ENCODE data around the gene CPNE5.

Gene CPNE5

DNA sequence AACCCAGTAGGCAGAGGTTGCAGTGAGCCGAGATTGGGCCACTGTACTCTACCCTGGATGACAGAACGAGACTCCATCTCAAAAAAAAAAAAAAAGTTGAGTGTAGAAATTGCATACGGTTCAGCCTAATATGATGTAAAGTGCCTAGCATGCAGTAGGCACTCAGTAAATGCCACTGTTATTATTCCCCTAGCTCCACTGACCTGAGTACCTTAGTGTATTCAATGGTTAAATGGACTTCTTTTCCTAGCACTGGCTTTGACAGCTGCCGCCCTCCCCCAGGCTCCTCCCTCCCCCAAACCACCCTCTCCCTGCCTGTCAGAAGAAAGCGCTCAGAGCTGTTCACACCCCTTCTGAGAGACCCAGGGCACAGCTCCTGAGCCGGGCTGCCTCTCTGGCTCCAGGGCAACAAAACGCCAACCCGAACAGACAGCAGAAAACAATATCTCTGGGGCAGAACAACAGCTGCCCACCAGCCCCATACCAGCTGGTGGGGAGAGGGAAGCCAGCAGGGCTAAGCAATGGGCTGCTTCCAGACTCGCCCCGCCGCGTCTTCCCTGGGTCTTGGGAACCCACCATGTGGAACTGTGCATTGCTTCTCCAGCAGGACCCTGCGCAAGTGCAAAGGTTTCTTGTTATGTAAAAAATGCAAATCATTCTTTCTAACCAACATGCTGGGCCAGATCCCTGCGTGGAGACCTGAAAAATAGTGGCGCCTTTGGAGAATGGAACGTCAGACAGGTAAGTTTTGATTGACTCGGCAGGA is 4.5 kb downstream of the CPNE5 start:
- DNase-seq (ENCODE audit: low read depth) = no peak

DNA sequence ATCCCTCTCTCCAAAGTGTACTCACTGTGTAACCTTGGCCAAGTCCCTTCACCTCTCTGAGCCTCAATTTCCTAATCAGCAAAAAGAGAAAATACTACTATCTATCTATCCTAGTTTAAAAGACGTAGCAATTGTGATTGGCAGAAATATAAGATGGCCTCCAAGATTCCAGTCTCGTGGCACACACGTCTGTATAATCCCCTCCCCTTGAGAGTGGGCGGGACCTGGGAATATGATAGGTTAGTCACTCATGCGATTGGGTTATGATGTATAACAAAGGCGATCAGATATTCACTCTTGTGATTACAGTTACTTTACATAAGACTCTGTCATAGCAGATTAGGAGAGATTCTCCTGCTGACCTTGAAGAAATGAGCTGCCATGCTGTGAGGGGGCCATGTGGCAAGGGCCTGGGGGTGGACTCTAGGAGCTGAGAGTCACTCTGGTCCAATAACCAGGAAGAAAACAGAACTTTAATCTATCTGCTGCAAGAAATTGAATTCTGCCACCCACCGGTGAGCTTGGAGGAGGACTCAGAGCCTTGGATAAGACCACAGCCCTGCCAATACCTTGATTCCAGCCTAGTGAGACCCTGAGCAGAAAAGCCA is 6.0 kb downstream of the CPNE5 start:
- DNase-seq (ENCODE audit: low read depth) = no peak

DNA sequence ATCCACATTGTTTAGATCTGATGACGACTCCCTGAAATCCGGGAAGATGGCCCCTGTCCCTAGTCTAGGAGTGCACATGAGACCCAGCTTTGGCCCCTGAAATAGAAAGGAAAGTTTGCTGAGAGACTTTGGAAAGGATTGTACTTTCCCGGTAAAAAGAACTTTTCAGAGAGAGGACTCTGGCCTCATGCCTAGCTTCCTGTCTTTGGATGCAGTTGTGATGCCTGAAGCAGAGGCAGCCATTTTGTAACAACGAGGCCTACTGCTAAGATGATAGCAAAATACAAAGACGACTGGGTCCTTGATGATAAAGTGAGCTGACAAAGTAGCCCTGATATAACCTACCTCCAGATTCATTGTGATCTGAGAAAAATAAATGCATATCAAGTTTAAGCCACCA is 6.9 kb downstream of the CPNE5 start:
- DNase-seq (ENCODE audit: low read depth) = no peak

DNA sequence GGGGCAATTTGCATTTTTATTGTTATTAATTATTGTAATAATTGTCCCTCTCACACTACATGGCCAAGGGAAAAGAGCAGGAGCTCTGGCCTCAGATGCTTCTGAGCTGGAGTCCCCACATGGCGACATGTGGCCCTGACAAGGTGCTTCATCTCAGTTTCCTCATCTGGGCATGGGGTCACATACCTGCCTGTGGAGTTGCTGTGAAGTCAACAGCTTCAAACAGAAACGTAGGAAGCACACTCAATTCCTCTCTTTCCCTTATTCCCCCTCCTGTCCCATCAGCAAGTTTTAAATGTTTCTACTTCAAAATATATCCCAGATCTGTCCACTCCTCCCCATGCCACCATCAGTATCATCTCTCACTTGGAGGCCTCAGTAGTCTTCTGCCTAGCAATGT is 8.7 kb downstream of the CPNE5 start:
- no peak for DNase-seq (ENCODE audit: low read depth)

DNA sequence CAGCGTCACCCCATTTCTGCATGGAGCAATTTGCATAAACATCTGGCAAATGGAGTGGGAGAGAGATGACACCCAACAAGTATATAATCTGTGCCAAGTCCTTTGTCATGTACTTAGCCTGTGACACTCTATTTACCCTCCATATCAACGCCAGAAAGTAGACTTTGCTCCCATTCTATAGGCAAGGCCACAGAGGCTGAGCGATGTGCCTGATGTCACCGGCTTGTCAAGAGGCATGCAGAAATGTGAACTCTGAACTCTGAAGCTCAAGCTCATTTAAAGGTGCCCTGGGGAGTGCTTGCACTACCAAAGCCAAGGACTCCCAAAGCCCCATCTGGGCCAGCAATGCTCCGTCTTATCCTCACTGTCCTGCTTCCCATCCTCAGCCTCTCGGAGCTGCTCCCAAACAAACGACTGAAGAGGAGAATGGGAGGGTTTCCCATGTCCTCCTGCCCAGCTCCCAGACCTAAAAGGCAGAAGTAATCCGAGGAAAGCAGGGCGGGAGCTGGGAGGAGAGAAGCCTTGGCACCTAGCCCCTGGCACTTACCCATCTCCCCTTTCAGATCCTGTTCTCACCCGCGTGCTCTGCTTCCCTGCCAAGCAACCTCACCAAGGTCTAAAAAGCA is 9.2 kb downstream of the CPNE5 start:
- DNase-seq (ENCODE audit: low read depth) = no peak

DNA sequence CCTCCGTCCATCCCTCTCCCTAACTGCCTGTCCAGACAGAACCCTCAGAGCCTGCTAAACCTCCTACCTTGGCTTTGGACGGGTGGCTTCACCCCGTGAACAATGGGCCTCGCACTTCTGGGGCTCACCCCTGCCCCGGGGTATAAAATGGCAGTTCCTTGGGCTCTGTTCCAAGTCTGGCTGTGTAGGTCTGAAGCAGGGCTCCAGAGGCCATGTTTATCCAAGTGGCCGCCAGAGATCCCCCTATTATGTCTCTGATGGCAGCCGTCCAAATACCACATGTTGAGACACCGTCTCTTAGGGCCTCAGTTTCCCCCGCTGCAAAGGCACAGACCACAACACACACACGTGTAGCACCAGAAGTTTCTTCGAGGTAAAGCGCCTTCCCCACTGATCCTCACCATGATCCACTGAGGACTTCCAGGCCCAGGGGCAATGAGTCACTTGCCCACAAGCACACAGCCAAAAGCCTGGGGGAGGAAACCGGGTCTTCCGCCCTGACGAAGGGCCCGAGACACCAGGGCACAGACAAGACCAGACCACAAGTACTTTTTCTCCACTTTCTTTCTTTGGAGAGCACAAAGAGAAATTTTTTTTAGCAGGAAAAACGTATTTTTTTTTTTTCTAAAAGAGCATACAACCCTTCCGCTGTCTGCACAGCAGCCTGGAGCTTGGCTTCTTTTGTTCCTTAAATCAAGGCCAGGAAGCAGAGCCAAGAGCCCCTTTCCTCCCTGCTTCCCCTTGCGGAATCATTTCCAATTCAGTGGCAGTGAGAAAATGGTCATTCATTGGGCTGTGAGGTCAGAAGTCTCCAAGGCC is 11.8 kb downstream of the CPNE5 start:
- peak; percentile 93 for DNase-seq (ENCODE audit: low read depth)

DNA sequence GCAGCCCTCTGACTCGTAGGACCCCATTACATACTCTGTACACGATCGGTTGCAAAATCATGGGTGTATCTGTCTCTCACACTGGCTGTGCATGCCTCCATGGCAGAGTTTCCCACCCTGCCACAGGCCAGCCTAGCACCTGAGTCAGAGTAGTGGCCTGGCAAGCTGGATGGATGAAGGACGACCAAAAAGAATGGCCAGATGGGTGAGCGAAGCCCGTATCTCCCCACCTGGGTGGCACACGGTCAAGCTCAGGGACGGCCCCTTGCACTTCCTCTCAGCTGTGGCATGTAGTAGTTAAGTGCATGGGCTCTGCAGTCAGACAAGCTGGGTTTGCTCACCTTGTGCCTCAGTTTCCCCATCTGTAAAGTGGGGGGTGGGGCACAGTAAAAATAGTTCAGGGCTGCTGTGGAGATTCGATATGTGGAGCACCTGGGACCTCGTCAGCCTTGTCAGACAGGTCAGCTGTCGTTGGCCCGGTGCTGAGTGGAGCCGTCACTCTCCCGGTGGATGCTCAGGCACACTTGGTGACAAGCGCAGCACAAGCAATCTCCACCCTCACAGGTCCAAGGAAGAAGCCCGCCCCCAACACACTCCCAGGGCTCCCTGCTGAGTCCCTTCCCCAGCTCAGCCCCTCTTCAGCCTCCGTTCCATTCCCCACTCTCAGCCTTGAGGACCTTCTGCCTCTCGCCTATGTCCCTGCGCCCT is 12.6 kb downstream of the CPNE5 start:
- DNase-seq (ENCODE audit: low read depth) = peak; percentile 38

DNA sequence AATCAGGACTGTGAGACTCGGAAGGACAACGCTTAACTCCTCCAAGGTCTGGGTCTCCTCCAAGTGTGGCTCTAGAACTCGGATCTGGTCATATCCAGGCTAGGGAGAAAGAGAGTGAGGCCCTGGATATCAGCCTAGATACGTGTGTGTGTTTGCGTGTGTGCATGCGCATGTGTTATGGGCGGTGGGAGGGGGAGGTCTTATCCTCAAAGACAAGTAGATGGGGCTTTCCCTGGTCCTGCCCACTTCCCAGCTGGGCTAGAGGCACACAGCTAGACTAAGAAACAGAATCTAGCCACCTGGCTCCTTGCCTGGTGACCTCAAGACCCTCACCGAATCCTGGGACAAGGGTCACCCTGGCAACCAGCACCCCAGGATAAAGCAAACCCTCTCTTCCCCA is 13.2 kb downstream of the CPNE5 start:
- DNase-seq (ENCODE audit: low read depth) = no peak

DNA sequence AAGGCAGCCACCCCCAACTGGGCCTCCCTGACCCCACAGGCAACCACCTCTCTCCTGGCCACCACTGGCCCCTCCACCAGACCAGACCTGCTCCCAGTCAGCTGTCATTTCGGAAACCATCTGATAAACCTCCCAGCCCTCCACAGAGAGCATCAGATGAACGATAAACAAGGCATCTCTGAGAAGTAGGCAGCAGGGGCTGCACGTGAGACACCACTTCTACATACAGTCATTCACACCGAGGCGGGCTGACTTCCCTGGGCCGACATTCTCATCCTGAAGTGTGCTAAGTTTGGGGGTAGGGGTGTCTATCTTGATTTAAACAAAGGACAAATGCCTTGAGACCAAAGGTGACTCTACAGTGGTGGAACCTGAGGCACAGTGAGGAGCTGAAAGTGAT is 13.8 kb downstream of the CPNE5 start:
- no peak for DNase-seq (ENCODE audit: low read depth)

DNA sequence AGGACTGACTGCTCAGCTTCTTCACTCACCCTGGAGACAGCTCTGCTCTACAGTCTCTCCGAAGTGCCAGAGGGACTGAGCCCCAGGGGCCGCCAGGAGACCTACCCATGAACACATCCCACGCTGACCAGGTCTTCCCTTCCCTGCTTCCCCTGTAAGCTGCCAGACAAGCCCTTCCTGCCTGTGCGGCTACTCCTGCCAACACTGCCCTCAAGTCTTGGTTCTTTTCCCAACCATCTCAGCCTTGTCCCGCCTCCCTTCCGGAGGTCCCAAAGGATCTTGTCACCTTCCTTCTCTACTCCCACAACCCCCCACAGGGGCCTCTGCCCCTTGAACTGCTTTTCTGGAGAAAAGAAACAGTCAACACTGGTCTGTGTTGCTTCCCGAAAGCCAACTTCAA is 15.0 kb downstream of the CPNE5 start:
- DNase-seq (ENCODE audit: low read depth) = no peak

DNA sequence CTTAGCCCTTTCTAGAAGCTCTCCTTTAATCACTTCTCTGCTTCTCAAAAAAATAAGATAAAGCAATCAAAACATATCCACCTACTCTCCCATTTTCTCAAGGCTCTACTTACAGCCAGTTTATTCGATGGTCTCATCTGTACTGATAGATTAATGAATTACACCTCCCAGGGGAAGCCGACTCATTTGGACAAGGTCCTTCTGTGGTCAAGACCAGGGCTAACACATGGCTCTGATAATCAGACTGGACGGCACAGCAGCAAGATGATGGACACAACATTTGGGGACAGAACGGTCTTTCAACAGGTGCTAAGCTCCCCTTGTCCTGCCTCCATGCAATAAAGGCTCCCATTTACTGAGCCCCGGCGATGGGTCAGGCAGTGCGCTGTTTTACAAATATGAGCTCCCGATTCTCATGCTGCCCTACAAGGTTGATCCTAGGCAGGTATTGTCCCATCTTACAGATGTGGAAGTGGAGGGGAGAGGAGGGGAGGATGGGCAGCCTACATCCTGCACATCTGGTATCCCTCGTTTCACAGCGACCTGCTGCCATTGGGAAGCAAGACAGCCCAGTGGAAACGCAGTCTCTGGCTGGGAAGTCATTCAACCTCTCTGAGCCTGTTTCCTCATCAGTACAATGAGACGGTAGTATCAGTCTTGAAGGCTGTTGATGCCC is 15.7 kb downstream of the CPNE5 start:
- no peak for DNase-seq (ENCODE audit: low read depth)

DNA sequence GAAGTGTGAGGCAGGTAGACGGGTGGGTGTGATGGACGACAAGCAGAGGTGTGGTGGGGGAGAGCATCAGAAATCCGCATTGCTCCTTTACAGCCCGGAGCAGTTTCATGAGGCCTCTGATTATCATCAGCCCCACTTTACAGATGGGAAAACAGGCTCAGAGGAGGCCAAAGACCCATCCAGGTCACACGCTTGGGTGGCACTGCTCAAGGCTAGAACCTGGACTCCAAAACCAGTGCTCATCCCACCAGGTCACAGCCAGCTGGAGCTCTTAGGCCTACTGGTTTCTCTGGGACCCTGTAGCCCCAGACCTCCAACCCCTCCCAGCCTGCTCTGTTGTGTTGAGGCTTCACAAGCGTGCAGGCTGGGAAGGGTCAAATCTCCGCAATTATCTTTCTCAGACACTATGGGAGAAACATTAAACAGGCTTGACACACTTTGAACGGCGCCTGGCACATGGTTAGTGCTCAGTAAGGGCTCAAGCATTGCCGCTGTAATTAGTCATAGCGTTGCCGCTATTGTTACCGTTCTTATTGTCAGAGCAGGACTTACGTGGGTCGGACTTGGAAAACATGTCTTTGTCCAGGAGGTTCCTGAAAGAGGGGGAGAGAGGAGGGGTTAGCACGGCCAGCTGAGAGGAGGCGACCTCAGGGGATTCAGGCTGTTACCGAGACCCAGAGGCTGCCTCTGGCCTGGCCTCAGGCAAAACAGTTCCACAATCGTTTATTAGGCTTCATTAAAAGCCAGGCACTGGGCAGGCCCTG is 16.6 kb downstream of the CPNE5 start:
- no peak for DNase-seq (ENCODE audit: low read depth)

DNA sequence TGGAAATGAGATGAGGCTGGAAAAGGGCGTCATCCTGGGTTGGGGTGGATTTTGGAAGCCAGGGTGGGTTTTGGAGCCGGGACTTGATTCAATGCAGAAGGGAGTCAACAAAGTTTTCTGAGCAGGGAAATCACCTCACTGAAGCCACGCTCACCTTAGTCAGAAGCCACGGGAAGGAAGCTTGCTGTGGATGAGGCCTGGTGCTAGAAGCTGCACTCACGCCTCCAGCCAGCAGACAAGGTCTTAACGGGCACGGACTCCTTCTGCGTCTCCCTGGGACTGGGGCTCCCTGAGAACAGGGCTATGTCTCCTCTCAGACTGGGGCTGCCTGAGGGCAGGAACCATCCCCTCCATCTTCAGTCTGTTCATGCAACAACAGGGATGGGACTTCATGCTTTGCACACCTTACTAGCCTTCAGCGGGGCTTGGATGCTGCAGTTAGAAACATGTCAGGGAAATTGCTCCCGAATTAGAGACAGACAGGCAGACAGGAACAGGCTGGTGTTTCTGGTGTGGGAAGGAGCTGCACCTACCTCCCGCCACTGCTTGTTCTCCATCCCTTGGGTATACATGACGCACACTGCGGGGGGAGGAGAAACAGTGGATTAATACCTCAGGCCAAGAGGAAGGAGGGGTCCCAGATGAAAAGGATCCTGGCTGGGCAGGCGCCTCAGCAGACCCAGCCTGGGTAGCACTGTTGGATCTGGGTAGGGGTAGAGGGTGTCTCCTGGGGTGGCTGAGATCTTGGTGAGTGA is 17.5 kb downstream of the CPNE5 start:
- no peak for DNase-seq (ENCODE audit: low read depth)

DNA sequence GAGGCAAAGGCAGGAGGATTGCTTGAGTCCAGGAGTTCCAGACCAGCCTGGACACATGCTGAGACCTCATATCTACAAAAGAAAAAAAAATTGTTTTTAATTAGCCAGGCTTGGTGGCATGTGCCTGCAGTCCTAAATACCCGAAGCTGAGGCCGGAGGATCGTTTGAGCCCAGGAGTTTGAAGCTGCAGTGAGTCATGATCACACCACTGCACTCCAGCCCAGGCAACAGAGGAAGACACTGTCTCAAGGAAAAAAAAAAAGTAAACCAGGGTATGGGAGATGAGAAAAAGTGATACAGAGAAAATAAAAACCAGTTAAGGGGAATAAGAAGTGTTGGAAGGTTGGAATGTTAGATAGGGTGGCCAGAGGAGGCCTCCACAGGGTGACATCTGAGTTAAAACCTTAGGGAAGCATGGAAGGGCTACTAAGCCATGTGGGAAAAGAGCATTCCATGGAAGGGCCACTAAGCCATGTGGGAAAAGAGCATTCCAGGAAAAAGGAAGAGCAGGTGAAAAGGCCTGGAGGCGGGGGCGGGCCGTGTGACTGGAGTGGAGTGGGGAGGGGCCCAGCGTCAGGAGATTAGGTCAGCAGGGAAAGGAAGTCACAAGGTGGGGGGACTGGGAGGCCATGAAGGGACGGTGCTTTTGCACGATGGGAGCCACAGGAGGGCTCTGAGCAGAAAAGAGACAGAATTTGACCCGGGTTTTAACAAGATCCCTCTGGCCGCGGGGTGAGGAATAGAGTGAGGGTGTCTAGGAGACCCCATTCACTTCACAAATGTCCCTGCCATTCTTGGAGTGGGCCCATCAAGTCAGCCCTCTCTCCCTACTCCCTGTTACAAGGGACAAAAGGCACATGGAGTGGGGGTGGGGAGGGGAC is 18.3 kb downstream of the CPNE5 start:
- DNase-seq (ENCODE audit: low read depth) = peak; percentile 62

DNA sequence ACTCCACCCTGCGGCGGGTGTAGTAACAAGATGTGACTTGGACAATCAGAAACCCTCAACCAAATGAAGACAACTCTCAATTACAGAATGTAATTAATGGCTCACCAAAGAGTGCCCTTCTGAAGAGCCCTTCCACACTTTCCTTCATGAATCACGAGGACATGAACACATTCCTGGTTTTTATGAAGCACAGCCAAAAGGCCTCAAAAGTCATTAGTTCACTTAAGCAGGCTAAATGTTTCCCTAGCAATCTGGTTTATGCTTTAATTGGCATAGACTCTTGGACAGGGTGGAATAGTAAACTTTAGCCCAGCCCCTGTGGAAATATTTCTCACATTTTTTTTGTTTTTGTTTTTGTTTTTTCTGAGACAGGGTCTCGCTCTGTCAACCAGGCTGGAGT is 20.5 kb downstream of the CPNE5 start:
- no peak for DNase-seq (ENCODE audit: low read depth)

DNA sequence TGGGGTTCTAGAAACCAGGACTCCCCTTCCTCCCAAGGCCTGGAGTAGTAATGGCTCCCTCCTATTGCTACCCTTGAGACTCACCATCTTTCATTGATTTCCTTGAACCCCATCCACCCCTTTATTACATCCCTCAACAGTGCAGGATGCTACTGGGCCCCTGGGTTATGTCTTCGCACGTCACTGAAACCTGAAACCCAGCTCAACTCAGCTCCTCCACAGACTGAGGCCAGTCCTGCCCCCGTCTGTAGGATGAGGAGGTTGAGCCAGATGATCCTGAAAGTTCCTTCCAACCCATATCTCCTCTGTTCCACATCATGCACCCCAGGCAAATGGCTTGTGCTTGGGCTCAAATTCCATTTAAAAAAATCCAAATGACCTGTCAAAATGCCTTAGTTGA is 21.4 kb downstream of the CPNE5 start:
- DNase-seq (ENCODE audit: low read depth) = no peak

DNA sequence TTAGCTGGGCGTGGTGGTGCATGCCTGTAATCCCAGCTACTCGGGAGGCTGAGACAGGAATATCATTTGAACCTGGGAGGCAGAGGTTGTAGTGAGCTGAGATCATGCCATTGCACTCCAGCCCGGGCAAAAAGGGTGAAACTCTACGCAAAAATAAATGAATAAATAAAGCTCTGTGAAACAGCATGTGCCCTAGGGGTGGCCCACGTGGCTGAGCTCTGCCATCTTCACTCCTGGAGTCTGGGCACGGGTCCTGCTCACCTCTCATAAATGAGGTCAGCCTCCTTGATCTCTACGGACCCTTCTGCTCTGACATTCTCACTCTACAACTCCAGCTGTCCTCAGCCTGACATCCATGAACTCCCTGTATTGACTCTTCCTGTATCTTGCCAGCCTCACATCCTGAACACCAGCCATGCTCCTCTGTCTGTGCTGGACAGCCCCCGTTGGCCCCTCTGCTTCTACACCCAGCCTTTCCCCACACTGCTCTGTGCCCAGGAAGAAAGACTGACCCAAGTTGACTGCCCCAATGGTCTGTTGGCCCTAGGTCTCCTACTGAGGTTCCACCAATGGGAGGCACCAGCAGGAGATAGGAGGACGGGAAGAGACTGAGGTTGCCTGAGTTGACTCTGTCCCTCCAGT is 21.9 kb downstream of the CPNE5 start:
- DNase-seq (ENCODE audit: low read depth) = no peak

DNA sequence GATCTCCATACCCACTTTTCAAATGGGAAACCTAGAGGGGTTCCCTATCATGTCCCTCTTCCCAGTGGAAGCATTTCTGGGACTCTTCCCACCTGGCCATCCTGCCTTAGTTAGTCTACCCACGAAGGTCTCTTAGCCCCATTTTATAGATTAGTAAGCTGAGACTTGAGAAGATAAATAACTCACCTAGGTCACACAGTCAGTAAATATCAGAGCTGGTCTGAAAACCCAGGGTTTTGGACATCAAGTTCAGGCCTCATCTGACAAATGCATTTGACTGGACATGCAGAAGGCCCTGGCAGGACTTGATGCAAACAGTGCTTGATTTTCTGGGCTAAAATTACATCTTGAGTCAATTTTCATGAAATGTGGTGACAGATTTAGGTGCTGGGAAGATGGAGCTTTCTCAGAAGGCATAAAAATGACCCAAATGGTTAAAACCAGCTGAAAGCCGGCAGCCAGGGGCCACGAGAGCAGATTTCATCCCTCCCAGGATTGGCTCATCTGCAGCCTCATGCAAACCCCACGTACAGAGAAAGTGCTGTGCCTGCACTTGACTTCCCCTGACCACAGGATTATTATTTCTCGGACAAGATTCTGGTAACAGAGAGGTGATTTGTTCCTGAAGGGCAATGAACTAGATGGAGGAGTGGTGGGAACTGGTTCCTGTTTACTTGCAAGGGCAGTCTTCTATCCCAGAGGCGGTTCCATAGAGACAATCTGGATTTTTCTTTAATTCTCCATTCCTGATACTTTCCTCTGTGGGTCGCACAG is 23.1 kb downstream of the CPNE5 start:
- peak; percentile 70 for DNase-seq (ENCODE audit: low read depth)
